ES-I3 (cell line): ENCODE results near the gene VPS41.
"Not testable (repeated sequence)": the region's sequence is repeated elsewhere in the genome, so short reads cannot be mapped to it uniquely, and the experiment has no call there.

ENCODE experiments used
- H3K36me3 ChIP-seq: 2 replicates; pipeline ENCODE4 v1.6.1; 2013; ENCODE audit warnings: mild to moderate bottlenecking, low read length, control low read depth, moderate library complexity; ENCODE audit not compliant: insufficient read depth
- H3K4me1 ChIP-seq: 2 replicates; pipeline ENCODE4 v1.6.1; 2013; ENCODE audit warnings: mild to moderate bottlenecking, control low read depth, low read length; ENCODE audit not compliant: insufficient read depth
- H3K9ac ChIP-seq: 2 replicates; pipeline ENCODE4 v1.6.1; 2013; ENCODE audit warnings: low read depth, mild to moderate bottlenecking, low read length, moderate library complexity
- H3K9me3 ChIP-seq: 2 replicates; pipeline ENCODE4 v1.6.1; 2013; ENCODE audit warnings: mild to moderate bottlenecking, low read length, moderate library complexity; ENCODE audit not compliant: control insufficient read depth, insufficient read depth

VPS41 gene

GRCh38 chr7:38855867-38856266, 53.1 kb downstream of the VPS41 start:
- no peaks in the 10 kb centered on the region for H3K9me3 ChIP-seq
- no peaks in the 10 kb centered on the region for H3K4me1 ChIP-seq
- H3K9ac ChIP-seq = no peak overlapping the region
- H3K36me3 ChIP-seq = no peaks in the 10 kb centered on the region; the same call in 1 of the 2 replicates

DNA sequence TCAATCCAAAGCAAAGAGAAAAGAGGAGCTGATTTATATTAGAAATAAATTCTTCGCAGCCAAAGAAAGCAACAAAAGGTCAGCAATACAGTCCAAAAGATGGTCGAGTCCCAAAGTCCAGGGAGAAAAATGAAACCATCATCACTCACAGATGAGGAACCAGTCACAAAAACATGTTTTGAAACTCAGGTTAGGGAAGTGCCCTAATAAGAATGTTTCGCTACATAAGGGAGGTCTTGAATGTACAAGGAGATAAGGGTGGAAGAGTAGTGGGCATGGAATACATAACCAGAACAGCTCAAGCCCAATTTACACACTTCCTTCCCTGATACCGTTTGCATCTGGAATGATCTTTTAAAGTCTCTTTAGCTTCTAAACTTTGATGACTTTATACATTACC, 53.6 kb downstream of the VPS41 start:
- no peak overlapping the region for H3K9ac ChIP-seq
- H3K9me3 ChIP-seq = no peaks in the 10 kb centered on the region
- H3K36me3 ChIP-seq = no peaks in the 10 kb centered on the region; the same call in 1 of the 2 replicates
- H3K4me1 ChIP-seq = no peaks in the 10 kb centered on the region

DNA sequence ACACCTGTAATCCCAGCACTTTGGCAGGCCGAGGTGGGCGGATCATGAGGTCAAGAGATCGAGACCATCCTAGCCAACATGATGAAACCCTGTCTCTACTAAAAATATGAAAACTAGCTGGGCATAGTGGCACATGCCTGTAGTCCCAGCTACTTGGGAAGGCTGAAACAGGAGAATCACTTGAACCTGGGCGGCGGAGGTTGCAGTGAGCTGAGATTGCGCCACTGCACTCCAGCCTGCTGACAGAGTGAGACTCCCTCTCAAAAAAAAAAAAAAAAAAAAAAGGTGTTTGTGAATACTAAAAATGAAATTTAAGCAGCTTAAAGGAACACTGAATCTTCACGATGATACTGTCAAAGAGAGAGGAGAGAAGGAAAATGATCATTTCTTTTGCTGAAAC, 54.0 kb downstream of the VPS41 start:
- not testable (repeated sequence) for H3K9me3 ChIP-seq, H3K9ac ChIP-seq, H3K36me3 ChIP-seq, H3K4me1 ChIP-seq

- Histone ChIP-seq H3K9me3 (no peaks in the 10 kb centered on the region), H3K36me3 (no peaks in the 10 kb centered on the region), H3K4me1 (peaks cover 7% of the 10 kb centered on the region; the same call in 1 of the 2 replicates), H3K9ac (no peak overlapping the region)
Measured at GRCh38 chr7:38851321-38851720, 57.7 kb downstream of the VPS41 start.

DNA sequence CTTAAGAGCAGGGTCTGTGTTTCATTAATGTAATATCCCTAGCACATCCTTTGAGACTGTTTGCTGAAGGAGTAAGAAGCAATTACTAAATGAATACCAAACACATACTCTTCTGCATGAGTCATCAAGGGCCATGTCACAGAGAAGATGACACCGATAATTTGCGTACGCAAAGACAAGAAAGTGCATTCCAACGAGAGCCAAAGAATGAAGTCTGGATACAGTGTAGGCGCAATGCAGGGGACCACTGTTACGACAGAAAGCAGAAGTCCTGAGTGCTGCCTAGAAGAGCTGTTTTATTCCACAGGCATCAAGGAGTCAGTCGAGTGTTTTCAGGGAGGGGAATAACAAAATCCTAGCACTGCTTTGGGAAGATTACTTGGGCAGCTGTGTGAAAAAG, 62.7 kb downstream of the VPS41 start:
- Histone ChIP-seq H3K9ac (no peak overlapping the region), H3K36me3 (no peaks in the 10 kb centered on the region), H3K4me1 (peaks cover 11% of the 10 kb centered on the region; the same call in 1 of the 2 replicates), H3K9me3 (no peaks in the 10 kb centered on the region)

GRCh38 chr7:38844952-38845563, 63.9 kb downstream of the VPS41 start:
- H3K9me3 ChIP-seq = no peaks in the 10 kb centered on the region
- peaks cover 11% of the 10 kb centered on the region; the same call in 1 of the 2 replicates for H3K4me1 ChIP-seq
- no peak overlapping the region for H3K9ac ChIP-seq
- no peaks in the 10 kb centered on the region for H3K36me3 ChIP-seq

GRCh38 chr7:38842746-38843145, 66.2 kb downstream of the VPS41 start:
- Histone ChIP-seq H3K9me3 (no peaks in the 10 kb centered on the region), H3K36me3 (no peaks in the 10 kb centered on the region), H3K4me1 (peaks cover 11% of the 10 kb centered on the region; the same call in 1 of the 2 replicates), H3K9ac (no peak overlapping the region)

- no peak overlapping the region for H3K9ac ChIP-seq
- no peaks in the 10 kb centered on the region for H3K9me3 ChIP-seq
- no peaks in the 10 kb centered on the region; the same call in 1 of the 2 replicates for H3K4me1 ChIP-seq
- no peaks in the 10 kb centered on the region for H3K36me3 ChIP-seq
Measured at GRCh38 chr7:38840736-38841460, 68.1 kb downstream of the VPS41 start.

DNA sequence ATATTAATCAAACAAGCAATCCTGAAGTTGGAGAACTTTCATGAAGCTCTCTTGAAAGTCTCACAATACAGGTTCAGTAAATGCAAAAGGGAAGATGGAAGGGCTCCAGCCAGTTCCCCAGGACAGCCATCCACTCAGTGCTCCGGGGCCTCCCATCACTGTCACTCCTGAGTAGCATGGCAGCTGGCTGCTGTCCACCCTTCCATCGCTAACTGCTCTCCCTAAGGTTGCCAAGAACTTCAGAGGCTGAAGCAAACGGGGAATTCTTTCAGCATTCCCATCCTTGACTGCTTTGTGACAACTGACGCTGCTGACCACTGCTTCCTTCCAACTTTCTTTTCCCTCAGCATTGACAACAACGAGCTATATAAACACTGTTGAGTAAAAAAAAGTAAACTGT, 69.1 kb downstream of the VPS41 start:
- no peak overlapping the region for H3K9ac ChIP-seq
- H3K36me3 ChIP-seq = no peaks in the 10 kb centered on the region
- H3K4me1 ChIP-seq = no peaks in the 10 kb centered on the region
- H3K9me3 ChIP-seq = no peaks in the 10 kb centered on the region

DNA sequence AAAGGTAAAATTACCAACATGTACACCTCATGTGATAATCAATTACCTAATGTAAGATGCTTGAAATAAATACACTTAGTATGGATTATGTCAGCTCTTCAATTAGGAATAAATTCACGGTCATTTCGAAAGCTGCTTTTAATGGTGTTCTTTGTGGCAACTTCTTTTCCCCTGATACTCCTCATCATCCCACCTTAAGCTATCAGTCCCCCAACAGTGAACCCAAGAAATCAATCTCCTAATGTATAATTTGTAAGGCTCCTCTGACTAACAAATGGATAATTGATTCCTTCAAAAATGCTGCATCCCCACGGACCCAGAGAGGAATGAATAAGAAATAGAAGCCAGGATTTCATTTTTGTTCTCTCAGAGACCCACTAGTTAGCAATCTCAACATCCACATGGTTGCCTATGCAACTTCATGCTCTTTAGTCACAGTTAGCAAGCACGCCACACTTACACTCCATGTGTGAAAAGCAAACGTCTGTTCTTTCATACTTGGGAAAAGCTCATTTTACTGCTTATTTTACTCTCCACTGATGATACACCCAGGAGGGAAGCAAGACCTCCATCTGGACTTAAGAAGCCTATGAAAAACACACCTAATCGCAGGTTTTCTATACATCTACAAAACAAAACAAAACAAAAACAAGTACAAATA, 70.1 kb downstream of the VPS41 start:
- H3K9ac ChIP-seq = no peak overlapping the region
- no peaks in the 10 kb centered on the region for H3K36me3 ChIP-seq
- no peaks in the 10 kb centered on the region for H3K4me1 ChIP-seq
- H3K9me3 ChIP-seq = no peaks in the 10 kb centered on the region

- Histone ChIP-seq H3K36me3 (no peaks in the 10 kb centered on the region), H3K9ac (no peak overlapping the region), H3K4me1 (peaks cover 4% of the 10 kb centered on the region; the same call in 1 of the 2 replicates), H3K9me3 (no peaks in the 10 kb centered on the region)
Measured at GRCh38 chr7:38834357-38834756, 74.6 kb downstream of the VPS41 start.

- Histone ChIP-seq H3K4me1 (peaks cover 4% of the 10 kb centered on the region; the same call in 1 of the 2 replicates), H3K9ac (no peak overlapping the region), H3K36me3 (no peaks in the 10 kb centered on the region), H3K9me3 (no peaks in the 10 kb centered on the region)
Measured at GRCh38 chr7:38833329-38833728, 75.7 kb downstream of the VPS41 start.

GRCh38 chr7:38831259-38831996, 77.6 kb downstream of the VPS41 start:
- Histone ChIP-seq H3K4me1 (peaks cover 4% of the 10 kb centered on the region; the same call in 1 of the 2 replicates), H3K9me3 (no peaks in the 10 kb centered on the region), H3K9ac (no peak overlapping the region), H3K36me3 (no peaks in the 10 kb centered on the region)

GRCh38 chr7:38830826-38831225, 78.2 kb downstream of the VPS41 start:
- H3K36me3 ChIP-seq = no peaks in the 10 kb centered on the region
- H3K4me1 ChIP-seq = peaks cover 4% of the 10 kb centered on the region; the same call in 1 of the 2 replicates
- no peak overlapping the region for H3K9ac ChIP-seq
- H3K9me3 ChIP-seq = no peaks in the 10 kb centered on the region
